HEK293 (cell line): ENCODE data around the gene ARMC3.

Experiments used
- GFI1B ChIP-seq: fragments of 450-650 bp; formaldehyde crosslinking; IDR thresholded peaks from 2 replicates; pipeline ENCODE4 v1.5.1; 2016; ENCODE audit warnings: missing biosample characterization, missing genetic modification characterization
- OSR2 ChIP-seq: fragments of 450-650 bp; formaldehyde crosslinking; IDR thresholded peaks from 2 replicates; pipeline ENCODE4 v1.5.1; 2016; ENCODE audit warnings: missing biosample characterization, missing genetic modification characterization
- RBAK ChIP-seq: fragments of 450-650 bp; formaldehyde crosslinking; IDR thresholded peaks from 2 replicates; pipeline ENCODE4 v1.5.1; 2016; ENCODE audit warnings: missing biosample characterization, missing genetic modification characterization
- REPIN1 ChIP-seq: fragments of 450-650 bp; formaldehyde crosslinking; IDR thresholded peaks from 2 replicates; pipeline ENCODE4 v1.5.1; 2017; ENCODE audit warnings: missing biosample characterization, missing genetic modification characterization, low read depth
- SALL2 ChIP-seq: fragments of 450-650 bp; formaldehyde crosslinking; IDR thresholded peaks from 2 replicates; pipeline ENCODE4 v1.5.0; 2017; ENCODE audit warnings: missing biosample characterization, mild to moderate bottlenecking, missing genetic modification characterization, borderline replicate concordance
- SCRT2 ChIP-seq: fragments of 450-650 bp; formaldehyde crosslinking; IDR thresholded peaks from 2 replicates; pipeline ENCODE4 v1.5.1; 2016; ENCODE audit warnings: missing biosample characterization, missing genetic modification characterization
- ZFP41 ChIP-seq: fragments of 450-650 bp; formaldehyde crosslinking; IDR thresholded peaks from 2 replicates; pipeline ENCODE4 v1.5.1; 2016; ENCODE audit warnings: missing biosample characterization, missing genetic modification characterization, borderline replicate concordance
- ZNF121 ChIP-seq: fragments of 450-650 bp; formaldehyde crosslinking; IDR thresholded peaks from 2 replicates; pipeline ENCODE4 v1.5.1; 2016; ENCODE audit warnings: missing biosample characterization, missing genetic modification characterization
- ZNF133 ChIP-seq: fragments of 450-650 bp; formaldehyde crosslinking; IDR thresholded peaks from 2 replicates; pipeline ENCODE4 v1.5.1; 2016; ENCODE audit warnings: missing biosample characterization, missing genetic modification characterization
- ZNF174 ChIP-seq: fragments of 450-650 bp; formaldehyde crosslinking; IDR thresholded peaks from 2 replicates; pipeline ENCODE4 v1.5.0; 2017; ENCODE audit warnings: missing biosample characterization, mild to moderate bottlenecking, missing genetic modification characterization
- ZNF221 ChIP-seq: fragments of 450-650 bp; formaldehyde crosslinking; IDR thresholded peaks from 2 replicates; pipeline ENCODE4 v1.5.1; 2017; ENCODE audit warnings: missing biosample characterization, missing genetic modification characterization, borderline replicate concordance
- ZNF24 ChIP-seq: fragments of 450-650 bp; formaldehyde crosslinking; IDR thresholded peaks from 2 replicates; pipeline ENCODE4 v1.5.1; 2016; ENCODE audit warnings: missing biosample characterization, missing genetic modification characterization
- ZNF302 ChIP-seq: fragments of 450-650 bp; formaldehyde crosslinking; IDR thresholded peaks from 2 replicates; pipeline ENCODE4 v1.5.1; 2016; ENCODE audit warnings: missing biosample characterization, missing genetic modification characterization, low read depth
- ZNF473 ChIP-seq: fragments of 450-650 bp; formaldehyde crosslinking; IDR thresholded peaks from 2 replicates; pipeline ENCODE4 v1.5.1; 2017; ENCODE audit warnings: missing biosample characterization, missing genetic modification characterization
- ZNF501 ChIP-seq: fragments of 450-650 bp; formaldehyde crosslinking; IDR thresholded peaks from 2 replicates; pipeline ENCODE4 v1.5.1; 2016; ENCODE audit warnings: missing biosample characterization, missing genetic modification characterization
- ZNF529 ChIP-seq: fragments of 450-650 bp; formaldehyde crosslinking; IDR thresholded peaks from 2 replicates; pipeline ENCODE4 v1.5.1; 2017; ENCODE audit warnings: missing genetic modification characterization, missing biosample characterization; ENCODE audit not compliant: insufficient replicate concordance
- ZNF623 ChIP-seq: fragments of 450-650 bp; formaldehyde crosslinking; IDR thresholded peaks from 2 replicates; pipeline ENCODE4 v1.5.1; 2016; ENCODE audit warnings: missing biosample characterization, missing genetic modification characterization
- ZNF677 ChIP-seq: fragments of 450-650 bp; IDR thresholded peaks from 2 replicates; pipeline ENCODE4 v1.5.0; 2018; ENCODE audit warnings: missing biosample characterization, mild to moderate bottlenecking, missing genetic modification characterization, moderate library complexity
- ZNF785 ChIP-seq: fragments of 450-650 bp; formaldehyde crosslinking; IDR thresholded peaks from 2 replicates; pipeline ENCODE4 v1.5.1; 2016; ENCODE audit warnings: missing biosample characterization, missing genetic modification characterization
- ZNF843 ChIP-seq: fragments of 450-650 bp; formaldehyde crosslinking; IDR thresholded peaks from 2 replicates; pipeline ENCODE4 v1.5.1; 2016; ENCODE audit warnings: missing biosample characterization, missing genetic modification characterization
- ZSCAN16 ChIP-seq: fragments of 450-650 bp; formaldehyde crosslinking; IDR thresholded peaks from 2 replicates; pipeline ENCODE4 v1.5.1; 2016; ENCODE audit warnings: missing biosample characterization, missing genetic modification characterization
- TF ChIP-seq, protein P1 (sequence below): fragments of 450-650 bp; formaldehyde crosslinking; IDR thresholded peaks from 2 replicates; pipeline ENCODE4 v1.5.1; 2016; ENCODE audit warnings: missing biosample characterization, missing genetic modification characterization, borderline replicate concordance
- TF ChIP-seq, protein P2 (sequence below): fragments of 450-650 bp; formaldehyde crosslinking; IDR thresholded peaks from 2 replicates; pipeline ENCODE4; 2016; ENCODE audit warnings: missing biosample characterization, missing genetic modification characterization
- TF ChIP-seq, protein P3 (sequence below): fragments of 450-650 bp; formaldehyde crosslinking; IDR thresholded peaks from 2 replicates; pipeline ENCODE4 v1.5.1; 2016; ENCODE audit warnings: missing biosample characterization, missing genetic modification characterization, low read depth
- TF ChIP-seq, protein P4 (sequence below): fragments of 450-650 bp; formaldehyde crosslinking; IDR thresholded peaks from 2 replicates; pipeline ENCODE4 v1.5.1; 2016; ENCODE audit warnings: missing biosample characterization, missing genetic modification characterization
- TF ChIP-seq, protein P5 (sequence below): fragments of 450-650 bp; formaldehyde crosslinking; IDR thresholded peaks from 2 replicates; pipeline ENCODE4 v1.5.1; 2016; ENCODE audit warnings: missing biosample characterization, missing genetic modification characterization, borderline replicate concordance

The ARMC3 gene

DNA sequence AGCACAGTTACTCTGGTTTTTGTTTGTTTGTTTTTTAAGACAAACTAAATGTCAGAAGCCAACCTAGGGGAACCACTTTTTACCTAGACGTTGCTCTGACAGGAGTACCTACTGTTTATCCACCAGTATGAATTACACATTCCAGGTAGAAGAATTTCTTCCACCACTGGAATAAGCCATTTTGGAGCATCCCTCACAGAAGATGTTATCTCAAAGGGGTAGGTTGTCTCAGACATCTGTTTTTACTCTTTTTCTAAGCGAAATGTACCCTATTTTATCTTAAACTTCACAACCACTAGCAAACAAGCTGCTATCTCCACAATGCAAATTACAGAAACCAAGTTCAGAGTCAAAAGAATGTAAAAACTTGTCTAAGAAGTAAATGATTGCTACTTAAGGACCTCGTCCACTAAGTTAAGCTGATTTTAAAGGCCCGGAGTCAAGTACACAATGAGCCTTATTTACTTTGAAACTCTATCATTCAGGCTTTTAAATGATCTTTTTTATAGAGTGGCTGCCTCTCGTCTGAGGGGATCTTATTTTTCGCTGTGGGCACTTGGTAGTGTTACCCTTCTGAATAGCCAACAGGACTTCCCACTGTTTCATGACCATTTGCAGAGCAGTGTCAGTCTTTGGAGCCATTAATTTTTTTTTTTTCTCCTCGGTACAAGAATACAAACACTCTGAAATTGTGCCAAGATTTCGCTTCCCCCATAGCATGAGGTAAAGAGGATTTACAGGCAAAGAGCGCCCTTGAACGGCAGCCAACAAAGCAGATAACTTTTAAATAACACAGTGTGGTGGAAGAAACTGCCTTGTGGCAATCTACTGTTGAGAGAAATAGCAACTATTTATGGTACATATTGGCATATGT is 15.7 kb upstream of the ARMC3 start (continued):
- TF ChIP-seq ZNF174 = no peak
- TF ChIP-seq, protein P1, sequence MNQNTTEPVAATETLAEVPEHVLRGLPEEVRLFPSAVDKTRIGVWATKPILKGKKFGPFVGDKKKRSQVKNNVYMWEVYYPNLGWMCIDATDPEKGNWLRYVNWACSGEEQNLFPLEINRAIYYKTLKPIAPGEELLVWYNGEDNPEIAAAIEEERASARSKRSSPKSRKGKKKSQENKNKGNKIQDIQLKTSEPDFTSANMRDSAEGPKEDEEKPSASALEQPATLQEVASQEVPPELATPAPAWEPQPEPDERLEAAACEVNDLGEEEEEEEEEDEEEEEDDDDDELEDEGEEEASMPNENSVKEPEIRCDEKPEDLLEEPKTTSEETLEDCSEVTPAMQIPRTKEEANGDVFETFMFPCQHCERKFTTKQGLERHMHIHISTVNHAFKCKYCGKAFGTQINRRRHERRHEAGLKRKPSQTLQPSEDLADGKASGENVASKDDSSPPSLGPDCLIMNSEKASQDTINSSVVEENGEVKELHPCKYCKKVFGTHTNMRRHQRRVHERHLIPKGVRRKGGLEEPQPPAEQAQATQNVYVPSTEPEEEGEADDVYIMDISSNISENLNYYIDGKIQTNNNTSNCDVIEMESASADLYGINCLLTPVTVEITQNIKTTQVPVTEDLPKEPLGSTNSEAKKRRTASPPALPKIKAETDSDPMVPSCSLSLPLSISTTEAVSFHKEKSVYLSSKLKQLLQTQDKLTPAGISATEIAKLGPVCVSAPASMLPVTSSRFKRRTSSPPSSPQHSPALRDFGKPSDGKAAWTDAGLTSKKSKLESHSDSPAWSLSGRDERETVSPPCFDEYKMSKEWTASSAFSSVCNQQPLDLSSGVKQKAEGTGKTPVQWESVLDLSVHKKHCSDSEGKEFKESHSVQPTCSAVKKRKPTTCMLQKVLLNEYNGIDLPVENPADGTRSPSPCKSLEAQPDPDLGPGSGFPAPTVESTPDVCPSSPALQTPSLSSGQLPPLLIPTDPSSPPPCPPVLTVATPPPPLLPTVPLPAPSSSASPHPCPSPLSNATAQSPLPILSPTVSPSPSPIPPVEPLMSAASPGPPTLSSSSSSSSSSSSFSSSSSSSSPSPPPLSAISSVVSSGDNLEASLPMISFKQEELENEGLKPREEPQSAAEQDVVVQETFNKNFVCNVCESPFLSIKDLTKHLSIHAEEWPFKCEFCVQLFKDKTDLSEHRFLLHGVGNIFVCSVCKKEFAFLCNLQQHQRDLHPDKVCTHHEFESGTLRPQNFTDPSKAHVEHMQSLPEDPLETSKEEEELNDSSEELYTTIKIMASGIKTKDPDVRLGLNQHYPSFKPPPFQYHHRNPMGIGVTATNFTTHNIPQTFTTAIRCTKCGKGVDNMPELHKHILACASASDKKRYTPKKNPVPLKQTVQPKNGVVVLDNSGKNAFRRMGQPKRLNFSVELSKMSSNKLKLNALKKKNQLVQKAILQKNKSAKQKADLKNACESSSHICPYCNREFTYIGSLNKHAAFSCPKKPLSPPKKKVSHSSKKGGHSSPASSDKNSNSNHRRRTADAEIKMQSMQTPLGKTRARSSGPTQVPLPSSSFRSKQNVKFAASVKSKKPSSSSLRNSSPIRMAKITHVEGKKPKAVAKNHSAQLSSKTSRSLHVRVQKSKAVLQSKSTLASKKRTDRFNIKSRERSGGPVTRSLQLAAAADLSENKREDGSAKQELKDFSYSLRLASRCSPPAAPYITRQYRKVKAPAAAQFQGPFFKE (tag by site-specific recombination) = no peak
- TF ChIP-seq ZSCAN16 (tag by site-specific recombination) = no peak; the same call in 1 of the 2 replicates
- TF ChIP-seq, protein P2, sequence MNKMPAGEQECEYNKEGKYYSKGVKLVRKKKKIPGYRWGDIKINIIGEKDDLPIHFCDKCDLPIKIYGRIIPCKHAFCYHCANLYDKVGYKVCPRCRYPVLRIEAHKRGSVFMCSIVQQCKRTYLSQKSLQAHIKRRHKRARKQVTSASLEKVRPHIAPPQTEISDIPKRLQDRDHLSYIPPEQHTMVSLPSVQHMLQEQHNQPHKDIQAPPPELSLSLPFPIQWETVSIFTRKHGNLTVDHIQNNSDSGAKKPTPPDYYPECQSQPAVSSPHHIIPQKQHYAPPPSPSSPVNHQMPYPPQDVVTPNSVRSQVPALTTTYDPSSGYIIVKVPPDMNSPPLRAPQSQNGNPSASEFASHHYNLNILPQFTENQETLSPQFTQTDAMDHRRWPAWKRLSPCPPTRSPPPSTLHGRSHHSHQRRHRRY (tag by site-specific recombination) = no peak
- peak; percentile 94 for TF ChIP-seq GFI1B (tag by site-specific recombination)
- TF ChIP-seq ZNF843 (tag by site-specific recombination) = peak; percentile 99
- TF ChIP-seq ZNF221 (tag by site-specific recombination) = no peak
- no peak for TF ChIP-seq ZNF677 (tag by site-specific recombination)
- peak; percentile 58; the same call in 1 of the 2 replicates for TF ChIP-seq ZNF121 (tag by site-specific recombination)
- TF ChIP-seq RBAK (tag by site-specific recombination) = no peak
- TF ChIP-seq, protein P3, sequence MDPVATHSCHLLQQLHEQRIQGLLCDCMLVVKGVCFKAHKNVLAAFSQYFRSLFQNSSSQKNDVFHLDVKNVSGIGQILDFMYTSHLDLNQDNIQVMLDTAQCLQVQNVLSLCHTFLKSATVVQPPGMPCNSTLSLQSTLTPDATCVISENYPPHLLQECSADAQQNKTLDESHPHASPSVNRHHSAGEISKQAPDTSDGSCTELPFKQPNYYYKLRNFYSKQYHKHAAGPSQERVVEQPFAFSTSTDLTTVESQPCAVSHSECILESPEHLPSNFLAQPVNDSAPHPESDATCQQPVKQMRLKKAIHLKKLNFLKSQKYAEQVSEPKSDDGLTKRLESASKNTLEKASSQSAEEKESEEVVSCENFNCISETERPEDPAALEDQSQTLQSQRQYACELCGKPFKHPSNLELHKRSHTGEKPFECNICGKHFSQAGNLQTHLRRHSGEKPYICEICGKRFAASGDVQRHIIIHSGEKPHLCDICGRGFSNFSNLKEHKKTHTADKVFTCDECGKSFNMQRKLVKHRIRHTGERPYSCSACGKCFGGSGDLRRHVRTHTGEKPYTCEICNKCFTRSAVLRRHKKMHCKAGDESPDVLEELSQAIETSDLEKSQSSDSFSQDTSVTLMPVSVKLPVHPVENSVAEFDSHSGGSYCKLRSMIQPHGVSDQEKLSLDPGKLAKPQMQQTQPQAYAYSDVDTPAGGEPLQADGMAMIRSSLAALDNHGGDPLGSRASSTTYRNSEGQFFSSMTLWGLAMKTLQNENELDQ = no peak; the same call in 1 of the 2 replicates
- TF ChIP-seq, protein P4, sequence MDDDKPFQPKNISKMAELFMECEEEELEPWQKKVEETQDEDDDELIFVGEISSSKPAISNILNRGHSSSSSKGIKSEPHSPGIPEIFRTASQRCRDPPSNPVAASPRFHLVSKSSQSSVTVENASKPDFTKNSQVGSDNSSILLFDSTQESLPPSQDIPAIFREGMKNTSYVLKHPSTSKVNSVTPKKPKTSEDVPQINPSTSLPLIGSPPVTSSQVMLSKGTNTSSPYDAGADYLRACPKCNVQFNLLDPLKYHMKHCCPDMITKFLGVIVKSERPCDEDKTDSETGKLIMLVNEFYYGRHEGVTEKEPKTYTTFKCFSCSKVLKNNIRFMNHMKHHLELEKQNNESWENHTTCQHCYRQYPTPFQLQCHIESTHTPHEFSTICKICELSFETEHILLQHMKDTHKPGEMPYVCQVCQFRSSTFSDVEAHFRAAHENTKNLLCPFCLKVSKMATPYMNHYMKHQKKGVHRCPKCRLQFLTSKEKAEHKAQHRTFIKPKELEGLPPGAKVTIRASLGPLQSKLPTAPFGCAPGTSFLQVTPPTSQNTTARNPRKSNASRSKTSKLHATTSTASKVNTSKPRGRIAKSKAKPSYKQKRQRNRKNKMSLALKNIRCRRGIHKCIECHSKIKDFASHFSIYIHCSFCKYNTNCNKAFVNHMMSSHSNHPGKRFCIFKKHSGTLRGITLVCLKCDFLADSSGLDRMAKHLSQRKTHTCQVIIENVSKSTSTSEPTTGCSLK (tag by site-specific recombination) = no peak
- TF ChIP-seq ZNF24 (tag by site-specific recombination) = peak; percentile 94
- no peak for TF ChIP-seq ZNF623 (tag by site-specific recombination)
- no peak for TF ChIP-seq ZNF785 (tag by site-specific recombination)
- peak; percentile 98 for TF ChIP-seq OSR2
- TF ChIP-seq ZFP41 (tag by site-specific recombination) = no peak
- TF ChIP-seq ZNF302 (tag by site-specific recombination) = peak; percentile 27; the same call in 1 of the 2 replicates
- TF ChIP-seq SCRT2 (tag by site-specific recombination) = no peak
- no peak for TF ChIP-seq REPIN1 (tag by site-specific recombination)
- TF ChIP-seq ZNF473 (tag by site-specific recombination) = no peak
- TF ChIP-seq ZNF133 (tag by site-specific recombination) = no peak
- TF ChIP-seq ZNF529 (tag by site-specific recombination) = no peak
- TF ChIP-seq, protein P5, sequence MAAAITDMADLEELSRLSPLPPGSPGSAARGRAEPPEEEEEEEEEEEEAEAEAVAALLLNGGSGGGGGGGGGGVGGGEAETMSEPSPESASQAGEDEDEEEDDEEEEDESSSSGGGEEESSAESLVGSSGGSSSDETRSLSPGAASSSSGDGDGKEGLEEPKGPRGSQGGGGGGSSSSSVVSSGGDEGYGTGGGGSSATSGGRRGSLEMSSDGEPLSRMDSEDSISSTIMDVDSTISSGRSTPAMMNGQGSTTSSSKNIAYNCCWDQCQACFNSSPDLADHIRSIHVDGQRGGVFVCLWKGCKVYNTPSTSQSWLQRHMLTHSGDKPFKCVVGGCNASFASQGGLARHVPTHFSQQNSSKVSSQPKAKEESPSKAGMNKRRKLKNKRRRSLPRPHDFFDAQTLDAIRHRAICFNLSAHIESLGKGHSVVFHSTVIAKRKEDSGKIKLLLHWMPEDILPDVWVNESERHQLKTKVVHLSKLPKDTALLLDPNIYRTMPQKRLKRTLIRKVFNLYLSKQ (tag by site-specific recombination) = no peak
- peak; percentile 83 for TF ChIP-seq ZNF501 (tag by site-specific recombination)
- no peak for TF ChIP-seq SALL2
